HepG2 (cell line): ENCODE data around the gene MAP2K3. TPM values are rescaled to one million over a fixed set of nuclear protein-coding genes. Genes with fewer than 3 reads are reported as not detected.
A peak's percentile ranks its signal among the peaks of the same experiment; 100 is the strongest.

Experiments
- CSRNP2 ChIP-seq: sonication (generic); formaldehyde crosslinking; conservative IDR thresholded peaks from 2 replicates; pipeline ENCODE4 v1.8.0; 2022; ENCODE audit warnings: low read depth, missing genetic modification reagents
- GTF2F1 ChIP-seq: fragments of 150-350 bp; IDR thresholded peaks from 2 replicates; pipeline ENCODE4 v1.6.1; 2014; ENCODE audit warnings: low read length
- HBP1 ChIP-seq: IDR thresholded peaks from 2 replicates; pipeline ENCODE4 v1.6.1; 2016; ENCODE audit warnings: low read depth, control low read depth
- HNF4G ChIP-seq, 2 experiments: sonication (generic) in 1 of 2; formaldehyde crosslinking in 1 of 2; IDR thresholded peaks; 2 replicates each; pipeline versions ENCODE4 v1.4.0 to v1.6.1; 2011 to 2020; ENCODE audit warnings: borderline replicate concordance in 2 of 2, low read depth in 2 of 2, mild to moderate bottlenecking in 2 of 2, low read length in 1 of 2, missing genetic modification reagents in 1 of 2, moderate library complexity in 1 of 2
- NCOA2 ChIP-seq: sonication (generic); formaldehyde crosslinking; IDR thresholded peaks from 2 replicates; pipeline ENCODE4 v1.8.0; 2022; ENCODE audit warnings: inconsistent platforms
- NFE2L2 ChIP-seq: fragments of 150-350 bp; IDR thresholded peaks from 2 replicates; pipeline ENCODE4 v1.6.1; 2014; ENCODE audit warnings: low read length
- NFYC ChIP-seq: IDR thresholded peaks from 2 replicates; pipeline ENCODE4 v1.6.1; 2016; ENCODE audit warnings: missing genetic modification reagents, missing compliant biosample characterization
- POLR2A ChIP-seq, 2 experiments: IDR thresholded peaks; 2 replicates each; pipeline ENCODE4 v1.6.1; 2011; ENCODE audit warnings: low read depth in 2 of 2, low read length in 2 of 2, mild to moderate bottlenecking in 1 of 2, moderate library complexity in 1 of 2; ENCODE audit not compliant: insufficient read depth in 1 of 2
- POLR2AphosphoS2 ChIP-seq: IDR thresholded peaks from 2 replicates; pipeline ENCODE4 v1.6.1; 2011; ENCODE audit warnings: low read depth, low read length, improper control_type of control experiment
- RFX3 ChIP-seq: IDR thresholded peaks from 2 replicates; pipeline ENCODE4 v1.6.1; 2016; ENCODE audit warnings: missing biosample characterization, missing genetic modification reagents
- TGIF2 ChIP-seq: IDR thresholded peaks from 2 replicates; pipeline ENCODE4 v1.6.1; 2016; ENCODE audit warnings: control low read depth, missing compliant biosample characterization
- ZMYM2 ChIP-seq: sonication (generic); formaldehyde crosslinking; IDR thresholded peaks from 2 replicates; pipeline ENCODE4 v1.8.0; 2022; ENCODE audit warnings: mild to moderate bottlenecking, missing genetic modification reagents
- ZNF143 ChIP-seq: sonication (generic); formaldehyde crosslinking; IDR thresholded peaks from 2 replicates; pipeline ENCODE4 v1.4.0; 2020; ENCODE audit warnings: missing genetic modification reagents
- ZNF225 ChIP-seq: sonication (generic); formaldehyde crosslinking; IDR thresholded peaks from 2 replicates; pipeline ENCODE4 v1.4.0; 2020; ENCODE audit warnings: mild to moderate bottlenecking, missing genetic modification reagents
- ZNF580 ChIP-seq: IDR thresholded peaks from 2 replicates; pipeline ENCODE4 v1.6.1; 2016; ENCODE audit warnings: low read depth, borderline replicate concordance
- ZNF720 ChIP-seq: sonication (generic); formaldehyde crosslinking; IDR thresholded peaks from 2 replicates; pipeline ENCODE4 v1.4.0; 2020; ENCODE audit warnings: missing genetic modification reagents
- ZNF839 ChIP-seq: sonication (generic); formaldehyde crosslinking; IDR thresholded peaks from 2 replicates; pipeline ENCODE4 v1.4.0; 2020; ENCODE audit warnings: missing genetic modification reagents, mild to moderate bottlenecking, borderline replicate concordance
- ZNF841 ChIP-seq: sonication (generic); formaldehyde crosslinking; IDR thresholded peaks from 2 replicates; pipeline ENCODE4 v1.8.1; 2023; ENCODE audit warnings: missing genetic modification reagents, borderline replicate concordance
- ZSCAN20 ChIP-seq: sonication (generic); formaldehyde crosslinking; IDR thresholded peaks from 2 replicates; pipeline ENCODE4 v1.4.0; 2020; ENCODE audit warnings: missing genetic modification reagents, mild to moderate bottlenecking, borderline replicate concordance
- polyA plus RNA-seq, 8 experiments: library from polyadenylated mRNA; depleted of rRNA in 3 of 8; stranded (reverse) in 7 of 8; unstranded in 1 of 8; fragments of >200 nt; fragmentation: Illumina TruSeq in 4 of 8; extraction: Trizol in 4 of 8; gene quantifications; 2 replicates each; pipeline versions ENCODE4 v1.2.1 to v1.2.3, GENCODE V29; 2011 to 2016; ENCODE audit warnings: low read depth in 4 of 8, missing spikeins in 1 of 8, mixed read lengths in 1 of 8; ENCODE audit not compliant: insufficient read depth in 1 of 8
- total RNA-seq, 5 experiments: library from RNA; depleted of rRNA; stranded (reverse); fragments of >200 nt; fragmentation: Illumina TruSeq; extraction: Trizol; gene quantifications; 2 replicates each; pipeline ENCODE4 v1.2.3, GENCODE V29; 2016; ENCODE audit warnings: low read depth in 1 of 5
- TF ChIP-seq, protein P1 (sequence below): sonication (generic); formaldehyde crosslinking; IDR thresholded peaks from 2 replicates; pipeline ENCODE4 v1.4.0; 2020; ENCODE audit warnings: mild to moderate bottlenecking, missing genetic modification reagents

Gene MAP2K3
- total and polyA plus RNA-seq, 2 of the 13 experiments (the other 11 are each of a cell fraction or from before 2014, with no cell fraction given) = 20.5 to 27.4 TPM

DNA sequence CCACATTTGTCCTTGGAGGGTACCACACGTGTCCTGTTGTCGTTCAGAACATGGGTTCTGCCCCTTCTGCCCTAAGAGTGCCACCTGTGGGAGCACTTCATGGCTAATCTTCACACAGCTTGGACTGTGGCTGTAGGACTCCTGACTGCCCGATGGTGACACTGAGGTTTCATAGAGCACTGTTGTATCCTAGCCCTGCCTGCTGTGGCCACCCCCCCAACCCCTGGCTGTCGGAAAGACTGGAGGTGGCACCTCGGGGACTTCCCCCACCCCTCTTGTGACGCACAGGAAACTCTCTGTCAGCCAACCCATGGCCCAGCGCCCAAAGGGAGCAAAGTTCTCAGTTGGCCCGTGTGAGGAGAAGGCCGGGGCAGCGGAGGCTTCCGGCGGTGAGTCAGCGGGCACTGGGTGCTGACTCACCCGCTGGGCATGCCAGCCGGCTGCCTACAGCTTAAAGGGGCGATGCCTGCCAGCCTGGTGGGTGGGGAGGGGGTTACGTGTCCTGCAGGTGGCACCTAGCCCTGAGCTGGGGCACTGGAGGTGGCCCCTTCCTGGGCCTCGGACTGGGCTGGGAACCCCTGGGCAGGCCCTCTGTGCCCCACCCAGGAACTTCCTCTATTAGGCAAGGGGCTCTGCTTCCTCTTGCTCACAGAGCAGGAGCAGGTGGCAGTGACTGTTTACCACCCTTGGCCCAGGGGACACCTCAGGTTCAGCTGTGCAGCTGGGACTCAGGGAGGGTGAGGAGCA lies 3.4 kb downstream of the MAP2K3 start (continued):
- TF ChIP-seq CSRNP2 (CRISPR knock-in tag) = no peak
- 0 out of 2 replicates have a peak, but pooled peaks have one; percentile 40 for TF ChIP-seq POLR2AphosphoS2
- TF ChIP-seq ZNF720 (CRISPR knock-in tag) = no peak
- no peak for TF ChIP-seq RFX3
- TF ChIP-seq NFYC (CRISPR knock-in tag) = peak; percentile 40
- TF ChIP-seq POLR2A (IDR thresholded peaks at IDR 0.05; ENCODE audit: insufficient read depth in 1 of 2, low read depth in 2 of 2, low read length in 2 of 2) = peak; percentile 60 to 69
- TF ChIP-seq ZNF839 (CRISPR knock-in tag) = no peak; the same call in 1 of the 2 replicates
- TF ChIP-seq HNF4G (IDR thresholded peaks at IDR 0.05; ENCODE audit: borderline replicate concordance, low read depth, low read length) = peak; percentile 85
- peak; percentile 90 for TF ChIP-seq HNF4G (CRISPR knock-in tag; IDR thresholded peaks at IDR 0.05; ENCODE audit: borderline replicate concordance, low read depth)
- no peak; the same call in 1 of the 2 replicates for TF ChIP-seq HBP1 (CRISPR knock-in tag)
- TF ChIP-seq GTF2F1 = no peak
- TF ChIP-seq TGIF2 (CRISPR knock-in tag) = peak; percentile 68; the same call in 1 of the 2 replicates
- no peak for TF ChIP-seq ZSCAN20 (CRISPR knock-in tag)
- TF ChIP-seq ZNF143 = no peak
- peak; percentile 40; the same call in 1 of the 2 replicates for TF ChIP-seq ZNF580 (CRISPR knock-in tag)
- TF ChIP-seq ZNF841 (CRISPR knock-in tag) = no peak
- TF ChIP-seq, protein P1, sequence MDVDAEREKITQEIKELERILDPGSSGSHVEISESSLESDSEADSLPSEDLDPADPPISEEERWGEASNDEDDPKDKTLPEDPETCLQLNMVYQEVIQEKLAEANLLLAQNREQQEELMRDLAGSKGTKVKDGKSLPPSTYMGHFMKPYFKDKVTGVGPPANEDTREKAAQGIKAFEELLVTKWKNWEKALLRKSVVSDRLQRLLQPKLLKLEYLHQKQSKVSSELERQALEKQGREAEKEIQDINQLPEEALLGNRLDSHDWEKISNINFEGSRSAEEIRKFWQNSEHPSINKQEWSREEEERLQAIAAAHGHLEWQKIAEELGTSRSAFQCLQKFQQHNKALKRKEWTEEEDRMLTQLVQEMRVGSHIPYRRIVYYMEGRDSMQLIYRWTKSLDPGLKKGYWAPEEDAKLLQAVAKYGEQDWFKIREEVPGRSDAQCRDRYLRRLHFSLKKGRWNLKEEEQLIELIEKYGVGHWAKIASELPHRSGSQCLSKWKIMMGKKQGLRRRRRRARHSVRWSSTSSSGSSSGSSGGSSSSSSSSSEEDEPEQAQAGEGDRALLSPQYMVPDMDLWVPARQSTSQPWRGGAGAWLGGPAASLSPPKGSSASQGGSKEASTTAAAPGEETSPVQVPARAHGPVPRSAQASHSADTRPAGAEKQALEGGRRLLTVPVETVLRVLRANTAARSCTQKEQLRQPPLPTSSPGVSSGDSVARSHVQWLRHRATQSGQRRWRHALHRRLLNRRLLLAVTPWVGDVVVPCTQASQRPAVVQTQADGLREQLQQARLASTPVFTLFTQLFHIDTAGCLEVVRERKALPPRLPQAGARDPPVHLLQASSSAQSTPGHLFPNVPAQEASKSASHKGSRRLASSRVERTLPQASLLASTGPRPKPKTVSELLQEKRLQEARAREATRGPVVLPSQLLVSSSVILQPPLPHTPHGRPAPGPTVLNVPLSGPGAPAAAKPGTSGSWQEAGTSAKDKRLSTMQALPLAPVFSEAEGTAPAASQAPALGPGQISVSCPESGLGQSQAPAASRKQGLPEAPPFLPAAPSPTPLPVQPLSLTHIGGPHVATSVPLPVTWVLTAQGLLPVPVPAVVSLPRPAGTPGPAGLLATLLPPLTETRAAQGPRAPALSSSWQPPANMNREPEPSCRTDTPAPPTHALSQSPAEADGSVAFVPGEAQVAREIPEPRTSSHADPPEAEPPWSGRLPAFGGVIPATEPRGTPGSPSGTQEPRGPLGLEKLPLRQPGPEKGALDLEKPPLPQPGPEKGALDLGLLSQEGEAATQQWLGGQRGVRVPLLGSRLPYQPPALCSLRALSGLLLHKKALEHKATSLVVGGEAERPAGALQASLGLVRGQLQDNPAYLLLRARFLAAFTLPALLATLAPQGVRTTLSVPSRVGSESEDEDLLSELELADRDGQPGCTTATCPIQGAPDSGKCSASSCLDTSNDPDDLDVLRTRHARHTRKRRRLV (CRISPR knock-in tag) = peak; percentile 56
- peak; percentile 50; the same call in 1 of the 2 replicates for TF ChIP-seq NFE2L2
- peak; percentile 40; the same call in 1 of the 2 replicates for TF ChIP-seq NCOA2 (CRISPR knock-in tag)
- TF ChIP-seq ZMYM2 = no peak
- TF ChIP-seq ZNF225 = no peak
